ENCODE measurements around the gene C15orf39. TPM values are rescaled to one million over a fixed set of nuclear protein-coding genes. Genes with fewer than 3 reads are reported as not detected.
A peak's percentile ranks its signal among the peaks of the same experiment; 100 is the strongest.
"Not testable (repeated sequence)": the region's sequence is repeated elsewhere in the genome, so short reads cannot be mapped to it uniquely, and the experiment has no call there.

Gene C15orf39
- total RNA-seq, 2 donors from 2014 or later, result 23.1 to 26.9 TPM

DNA sequence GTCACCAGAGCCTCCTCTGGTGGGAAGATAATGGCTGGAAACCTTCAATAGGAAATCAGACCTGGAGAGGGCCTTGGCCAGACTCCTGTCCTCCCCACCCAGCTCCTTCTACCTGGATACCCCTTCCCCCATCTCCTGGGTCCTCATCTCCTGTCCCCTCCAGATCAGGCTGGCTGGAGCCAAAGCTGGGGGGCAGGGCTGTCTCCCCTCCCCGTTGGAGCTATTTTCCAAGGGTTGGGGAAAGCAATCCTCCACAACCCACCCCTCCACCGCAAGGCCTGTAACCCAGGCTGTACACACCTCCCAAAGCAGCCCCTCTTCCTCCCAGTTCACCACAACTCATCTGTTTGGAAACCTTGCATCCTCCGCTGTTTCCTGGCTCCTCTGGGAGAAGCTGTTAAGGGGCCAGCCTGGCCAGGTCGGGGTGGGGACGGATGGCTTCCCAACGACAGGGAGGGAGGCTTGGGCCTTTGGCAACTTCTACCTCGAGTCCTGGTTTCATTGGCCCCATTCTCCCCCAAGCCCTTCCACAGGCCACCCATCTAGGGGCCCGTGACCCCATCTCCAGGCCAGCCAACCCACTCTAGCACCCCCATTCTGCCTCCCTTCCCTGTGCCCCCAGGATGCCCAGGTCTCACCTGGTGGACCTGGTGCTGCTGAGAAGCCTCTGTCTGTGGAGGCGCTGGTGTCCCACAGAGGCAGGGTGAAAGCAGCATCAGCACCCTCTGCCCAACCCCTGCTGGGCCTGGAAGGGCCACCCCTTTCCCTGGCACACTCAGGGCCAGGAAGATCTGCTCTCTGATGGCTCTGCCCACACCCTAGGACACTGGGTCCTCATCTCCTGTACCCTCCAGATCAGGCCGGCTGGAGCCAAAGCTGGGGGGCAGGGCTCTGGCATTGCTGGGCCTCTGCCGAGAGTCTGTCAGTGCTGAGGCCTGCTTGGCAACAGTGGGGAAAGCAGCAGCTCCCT is 34.4 kb downstream of the C15orf39 start:
- intact Hi-C loops (cut with DNase I, micrococcal nuclease), result no loop called here
- peak in 1 of 2 donors; percentile 15 for DNase-seq
- no peak for ATAC-seq

DNA sequence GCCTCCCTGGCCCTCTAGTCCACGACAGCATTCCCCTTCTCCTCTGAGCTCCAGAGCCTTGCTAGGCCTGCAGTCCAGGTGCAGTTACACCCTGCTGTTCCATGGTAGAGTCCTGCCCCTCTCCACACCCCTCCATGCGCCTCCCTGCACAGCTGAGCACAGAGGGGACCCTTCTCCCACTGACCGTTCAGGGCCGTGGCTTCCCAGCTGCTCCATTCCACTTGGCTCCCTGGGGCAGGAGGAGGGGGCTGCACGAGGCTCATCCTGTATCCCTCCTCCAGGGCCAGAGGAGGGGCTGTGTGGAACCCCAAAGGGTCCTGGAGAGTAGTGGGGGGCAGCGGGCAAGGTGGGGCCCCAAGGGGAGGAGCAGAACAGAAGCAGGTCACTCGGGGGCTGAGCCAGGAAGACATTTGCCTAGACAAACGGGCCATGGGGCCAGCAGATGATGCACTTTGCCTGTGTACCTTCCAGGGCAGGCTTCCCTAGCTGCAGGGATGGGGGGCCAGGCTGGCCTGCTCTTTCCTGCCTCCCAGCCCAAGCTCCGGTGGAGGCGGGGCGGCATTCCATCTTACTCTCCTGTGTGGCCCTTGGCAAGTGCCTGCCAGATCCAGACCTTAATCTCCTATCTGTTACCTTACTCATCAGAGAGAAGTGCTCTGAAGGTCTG is 35.8 kb downstream of the C15orf39 start:
- peak in 1 of 2 donors; percentile 8 for DNase-seq

DNA sequence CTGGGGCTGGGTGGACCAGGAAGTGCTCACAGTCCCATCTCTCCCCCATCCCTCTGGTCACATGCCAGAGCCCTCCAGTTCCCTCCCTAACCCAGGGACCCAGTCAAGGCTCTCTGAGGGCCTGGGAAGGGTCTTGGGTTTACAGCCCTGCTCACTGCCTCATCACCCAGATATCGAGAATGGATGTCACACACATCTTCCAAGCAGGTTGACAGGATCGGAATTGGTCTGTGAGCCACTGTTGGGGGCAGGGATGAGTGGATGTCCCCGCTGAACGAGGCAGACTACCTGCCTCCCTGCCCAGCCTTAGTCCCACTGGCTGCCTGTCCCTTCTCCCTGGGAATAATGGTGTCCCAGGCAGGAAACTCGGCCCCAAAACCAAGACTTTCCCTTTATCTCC is 36.5 kb downstream of the C15orf39 start:
- ATAC-seq (no peak), DNase-seq (peak in 1 of 2 donors; percentile 8)
- intact Hi-C loops (cut with DNase I, micrococcal nuclease), result no loop called here

More for the DNA sequence above, 35.8 kb downstream of the C15orf39 start:
- ATAC-seq, result no peak
- intact Hi-C loops (cut with DNase I, micrococcal nuclease), result no loop called here

DNA sequence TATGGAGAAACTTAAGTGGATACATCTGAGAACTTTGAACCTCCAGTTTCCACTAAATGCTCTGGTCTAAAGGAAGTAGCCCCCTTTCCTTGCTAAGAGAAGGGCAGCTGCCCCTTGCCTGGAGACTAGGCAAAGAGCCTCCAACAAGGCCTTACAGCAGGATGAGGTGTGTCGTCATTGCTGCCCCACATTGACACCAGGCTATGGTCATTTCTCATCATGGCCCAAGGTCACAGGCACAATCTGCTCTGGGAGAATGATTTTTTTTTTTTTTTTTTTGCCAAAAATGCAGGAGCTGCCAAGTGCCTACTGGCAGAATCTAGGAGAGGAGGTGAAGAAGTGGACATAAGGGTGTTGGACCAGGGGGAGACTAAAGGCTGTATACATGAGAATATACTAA is 44.1 kb downstream of the C15orf39 start:
- DNase-seq; intact Hi-C loops (cut with DNase I, micrococcal nuclease); ATAC-seq: not testable (repeated sequence)

DNA sequence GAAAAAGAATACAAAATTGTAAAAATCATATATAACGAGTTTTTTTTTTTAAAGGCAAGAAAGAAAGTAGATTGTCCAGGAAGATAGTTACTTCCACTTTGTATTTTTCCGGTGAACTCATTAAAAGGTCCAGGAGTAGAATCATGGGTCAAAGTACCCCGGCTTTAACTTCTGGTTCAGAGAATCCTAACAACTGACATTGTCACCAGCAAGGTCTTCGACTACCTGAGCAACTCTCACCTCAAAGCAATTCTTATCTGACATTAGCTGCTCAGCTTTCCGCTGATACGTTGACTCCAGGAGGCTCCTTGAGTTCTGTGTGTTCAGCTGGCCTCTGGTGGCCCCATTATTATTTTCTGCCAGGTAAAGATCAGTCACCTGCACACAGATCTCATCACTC is 47.3 kb downstream of the C15orf39 start:
- intact Hi-C loops (cut with DNase I, micrococcal nuclease), result not testable (repeated sequence)

DNA sequence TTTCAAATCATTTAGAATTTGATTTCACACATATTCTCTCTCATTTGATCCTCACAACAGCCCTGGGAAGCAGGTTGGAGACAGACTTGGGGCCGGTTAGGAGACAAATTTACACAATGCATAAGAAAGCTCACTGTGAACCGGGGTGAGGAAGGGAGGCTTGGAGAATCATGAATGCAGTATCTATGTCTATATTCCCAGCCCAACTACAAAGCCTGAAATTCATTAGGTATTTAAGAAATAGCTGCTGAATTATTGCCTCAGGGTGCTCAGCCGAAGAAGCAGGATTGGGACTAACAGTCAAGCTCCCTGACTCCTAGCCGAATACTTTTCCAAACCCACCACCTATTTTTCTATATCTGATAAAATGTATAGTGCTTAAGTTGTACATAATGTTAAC is 48.0 kb downstream of the C15orf39 start:
- intact Hi-C loops (cut with DNase I, micrococcal nuclease), result no loop called here
- DNase-seq (no peak), ATAC-seq (no peak)

More for the DNA sequence above, 47.3 kb downstream of the C15orf39 start:
- not testable (repeated sequence) for DNase-seq, ATAC-seq

DNA sequence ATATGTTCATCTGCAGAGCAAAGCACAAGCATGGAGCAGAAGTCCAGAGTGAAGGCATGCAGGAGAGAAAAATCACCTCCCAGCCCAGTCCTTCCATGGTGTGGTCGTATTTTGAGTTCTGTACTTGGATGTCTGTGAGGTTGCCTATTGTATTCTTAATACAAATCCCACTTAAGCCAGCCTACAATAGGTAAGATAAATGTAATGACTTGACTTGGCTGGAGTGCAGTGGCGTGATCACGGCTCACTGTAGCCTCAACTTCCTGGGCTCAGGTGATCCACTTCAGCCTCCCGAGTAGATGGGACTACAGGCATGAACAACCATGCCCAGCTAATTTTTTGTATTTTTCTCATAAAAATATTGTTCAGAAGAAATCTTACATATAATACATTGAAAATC is 49.7 kb downstream of the C15orf39 start:
- intact Hi-C loops (cut with DNase I, micrococcal nuclease); DNase-seq; ATAC-seq: not testable (repeated sequence)

DNA sequence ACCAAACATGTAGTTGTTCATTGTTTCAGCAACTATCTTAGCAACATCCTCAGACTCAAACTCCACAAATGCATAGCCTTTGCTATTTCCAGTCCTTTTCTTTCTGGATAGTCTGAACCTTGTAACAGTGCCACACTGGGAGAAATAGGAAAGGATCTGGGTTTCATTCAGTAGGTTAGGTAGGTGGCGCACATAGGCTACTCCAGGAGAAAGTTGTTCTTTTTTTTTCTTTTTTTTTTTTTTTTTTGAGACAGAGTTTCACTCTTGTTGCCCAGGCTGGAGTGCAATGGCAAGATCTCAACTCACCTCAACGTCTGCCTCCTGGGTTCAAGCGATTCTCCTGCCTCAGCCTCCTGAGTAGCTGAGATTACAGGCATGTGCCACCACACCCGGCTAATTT is 50.6 kb downstream of the C15orf39 start:
- DNase-seq; ATAC-seq; intact Hi-C loops (cut with DNase I, micrococcal nuclease): not testable (repeated sequence)

DNA sequence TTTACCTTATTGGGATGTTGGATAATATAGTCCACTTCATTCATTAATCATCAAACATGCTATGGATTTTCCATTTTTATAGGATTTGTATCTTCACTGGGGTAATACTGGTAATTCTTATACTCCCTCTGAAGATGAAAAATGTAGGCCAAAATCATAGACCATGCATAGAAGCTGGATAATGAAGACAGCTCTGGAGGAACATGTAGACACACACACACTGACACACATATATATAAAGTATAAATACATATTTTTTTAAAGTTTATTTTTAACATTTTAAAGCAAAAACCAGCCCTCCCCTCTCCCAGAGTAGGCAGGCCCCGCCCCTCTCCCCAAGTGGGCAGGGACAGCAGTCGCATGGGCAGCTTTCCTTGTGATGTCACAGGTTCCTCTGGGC is 56.4 kb downstream of the C15orf39 start, which contains the start of gene GOLGA6C:
TSS of gene GOLGA6C (plus strand) at position 301 of the 400 bp plus-strand sequence. CDS start 265 bp downstream, outside the sequence.
- ATAC-seq; DNase-seq; intact Hi-C loops (cut with DNase I, micrococcal nuclease): not testable (repeated sequence)

DNA sequence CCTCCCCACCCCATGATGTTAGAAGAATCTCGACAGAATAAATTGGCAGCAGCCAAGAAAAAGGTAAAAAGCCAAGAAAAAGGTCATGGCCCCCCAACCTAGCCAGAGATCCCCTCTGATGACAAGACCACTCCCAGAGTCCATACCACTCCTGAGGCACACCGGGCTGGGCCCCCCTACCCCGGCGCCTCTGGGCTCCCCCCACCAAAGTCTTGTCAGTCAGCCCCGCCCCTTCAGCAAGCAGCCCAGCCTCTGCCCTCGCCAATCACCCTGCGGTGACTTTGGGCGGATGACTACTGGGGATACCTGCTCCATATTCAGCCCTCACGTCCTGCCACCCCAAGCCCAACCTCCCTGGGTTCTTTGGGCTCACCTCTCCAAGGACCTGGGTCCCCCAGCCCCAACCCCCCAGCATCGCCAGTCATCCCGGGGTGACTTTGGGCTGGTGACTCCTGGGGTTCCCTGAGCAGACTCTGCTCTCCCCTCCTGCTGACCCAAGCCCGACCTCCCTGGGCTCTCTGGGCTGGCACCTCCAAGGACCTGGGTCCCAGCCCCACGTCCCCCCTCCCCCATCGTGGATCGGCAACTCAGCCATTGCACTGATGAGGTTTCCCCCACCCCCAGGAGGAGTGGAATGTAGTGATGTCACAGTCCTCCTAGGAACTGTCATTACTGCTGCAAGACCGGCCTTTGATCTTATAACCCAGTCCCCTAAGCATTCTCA is 57.1 kb downstream of the C15orf39 start:
- DNase-seq; ATAC-seq; intact Hi-C loops (cut with DNase I, micrococcal nuclease): not testable (repeated sequence)

DNA sequence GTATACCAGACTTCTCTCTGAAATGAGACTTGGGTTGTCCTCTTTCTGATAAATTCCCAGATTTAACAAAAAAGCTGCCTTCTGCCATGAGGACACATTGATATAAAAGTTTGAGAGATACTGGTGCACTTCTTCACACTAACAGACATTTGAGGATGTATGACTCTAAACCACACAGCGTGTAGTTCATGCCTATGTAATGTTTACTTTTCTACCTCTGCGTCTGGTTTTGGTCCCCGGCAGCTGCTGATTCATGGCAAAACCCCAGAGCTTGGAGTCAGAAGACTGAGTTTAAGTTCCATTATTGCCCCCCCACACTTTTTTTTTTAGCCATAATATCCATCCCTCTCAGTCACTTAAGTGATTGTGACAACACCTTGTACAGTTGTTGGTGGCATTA is 58.2 kb downstream of the C15orf39 start:
- intact Hi-C loops (cut with DNase I, micrococcal nuclease); ATAC-seq; DNase-seq: not testable (repeated sequence)

Other genes starting within 250 kb of the C15orf39 start
- gene RPP25, start 245.1 kb upstream of the C15orf39 start, total RNA-seq, result 10 to 100 TPM; 12.0 to 12.7 TPM
- gene SCAMP5, start 206.3 kb upstream of the C15orf39 start, total RNA-seq, result 1 to 10 TPM; 4.5 to 8.6 TPM
- gene PPCDC, start 178.3 kb upstream of the C15orf39 start, total RNA-seq, result 10 to 100 TPM; 11.1 to 13.6 TPM
- not detected for gene GOLGA6C, start 56.5 kb downstream of the C15orf39 start, total RNA-seq
- gene GOLGA6D, start 81.0 kb downstream of the C15orf39 start, total RNA-seq, result not detected
- 10 to 100 TPM; 72.3 to 73.4 TPM for gene COMMD4, start 134.2 kb downstream of the C15orf39 start, total RNA-seq
- 10 to 100 TPM; 40.7 to 51.5 TPM for gene NEIL1, start 145.2 kb downstream of the C15orf39 start, total RNA-seq
- gene MAN2C1, start 166.7 kb downstream of the C15orf39 start, total RNA-seq, result 100 to 1,000 TPM; 192 to 211 TPM
- 10 to 100 TPM; 45.7 to 56.1 TPM for gene SIN3A, start 249.8 kb downstream of the C15orf39 start, total RNA-seq